ENCODE measurements around the gene NT5C3B. TPM values are rescaled to one million over a fixed set of nuclear protein-coding genes. Genes with fewer than 3 reads are reported as not detected.

NT5C3B gene
- total RNA-seq, 1 donor from 2014 or later = 22.8 TPM

Other genes with a start within 250 kb of the NT5C3B start
- not detected for gene KRT14, start 249.3 kb downstream of the NT5C3B start, total RNA-seq
- gene KRT16, start 223.5 kb downstream of the NT5C3B start, total RNA-seq = not detected
- gene KRT17, start 211.7 kb downstream of the NT5C3B start, total RNA-seq = not detected
- 1,014 TPM for gene EIF1, start 147.3 kb downstream of the NT5C3B start, total RNA-seq
- not detected for gene GAST, start 123.9 kb downstream of the NT5C3B start, total RNA-seq
- gene HAP1, start 101.6 kb downstream of the NT5C3B start, total RNA-seq = 0.08 TPM
- gene JUP, start 49.5 kb downstream of the NT5C3B start, total RNA-seq = 150 TPM
- gene P3H4, start 24.3 kb downstream of the NT5C3B start, total RNA-seq = 5.1 TPM
- gene FKBP10, start 23.2 kb downstream of the NT5C3B start, total RNA-seq = 17.7 TPM
- not detected for gene KLHL10, start 1.6 kb upstream of the NT5C3B start, total RNA-seq
- gene KLHL11, start 29.2 kb upstream of the NT5C3B start, total RNA-seq = 5.1 TPM
- gene ACLY, start 82.7 kb upstream of the NT5C3B start, total RNA-seq = 33.6 TPM
- gene ODAD4, start 94.4 kb upstream of the NT5C3B start, total RNA-seq = 0.54 TPM
- 24.2 TPM for gene CNP, start 130.6 kb upstream of the NT5C3B start, total RNA-seq
- gene DNAJC7, start 181.2 kb upstream of the NT5C3B start, total RNA-seq = 77.4 TPM
- 50.7 TPM for gene NKIRAS2, start 183.9 kb upstream of the NT5C3B start, total RNA-seq
- 0.43 TPM for gene C17orf113, start 214.4 kb upstream of the NT5C3B start, total RNA-seq

Measured in cardiac septum (tissue), 1 donor.